Adipose tissue (tissue), 3 donors: ENCODE measurements around the gene PDLIM7. TPM values are rescaled to one million over a fixed set of nuclear protein-coding genes. Genes with fewer than 3 reads are reported as not detected.
"Not testable (repeated sequence)": the region's sequence is repeated elsewhere in the genome, so short reads cannot be mapped to it uniquely, and the experiment has no call there.

Source experiments
- H3K27ac ChIP-seq: one replicate; pipeline ENCODE4 v1.5.1; 2013; ENCODE audit warnings: low read depth, low read length
- WGBS, 3 donors: extraction: QIAGEN DNeasy Blood & Tissue Kit; methylation state at CpG; one replicate each; pipeline ENCODE4 v1.1.7; 2013; 5-methylcytosine and 5-hydroxymethylcytosine counted together
- polyA plus RNA-seq, 3 donors: library from polyadenylated mRNA; stranded (reverse); fragments of 200-250 nt; gene quantifications; one replicate each; pipeline ENCODE4 v1.2.3, GENCODE V29; 2013
- donor health status: healthy with polysubstance abuse.
- donor health status: Bipolar disorder and iron deficiency.
- donor health status: healthy.

The PDLIM7 gene
- polyA plus RNA-seq, 3 donors, result 10.5 to 105 (median 54.0) TPM

GRCh38 chr5:177496070-177496726, 1.2 kb downstream of the PDLIM7 start:
- H3K27ac ChIP-seq, result peak overlapping the region; percentile 11
- WGBS, 3 donors, result 32 to 44% (median 35%) methylated on average over 12 of the region's 12 CpGs

- no peak overlapping the region for H3K27ac ChIP-seq
- 54 to 84% (median 57%) methylated on average over 14 of the region's 14 CpGs for WGBS, 3 donors
Observed at GRCh38 chr5:177495243-177496060, 2.0 kb downstream of the PDLIM7 start.

GRCh38 chr5:177494346-177495195, 2.8 kb downstream of the PDLIM7 start:
- H3K27ac ChIP-seq, result peak overlapping the region; percentile 76
- 26 to 58% (median 34%) methylated on average over 11 of the region's 11 CpGs for WGBS, 3 donors

GRCh38 chr5:177493795-177494345, 3.5 kb downstream of the PDLIM7 start:
- 87 to 90% (median 90%) methylated on average over 5 of the region's 5 CpGs for WGBS, 3 donors
- no peak overlapping the region for H3K27ac ChIP-seq

GRCh38 chr5:177492841-177493240, 4.6 kb downstream of the PDLIM7 start:
- H3K27ac ChIP-seq, result no peak overlapping the region
- 83 to 91% (median 84%) methylated on average over 7 of the region's 7 CpGs for WGBS, 3 donors

- no peak overlapping the region for H3K27ac ChIP-seq
- WGBS, 3 donors, result 93 to 98% (median 95%) methylated on average over 49 to 54 of the region's 54 CpGs
Observed at GRCh38 chr5:177491983-177492746, 5.2 kb downstream of the PDLIM7 start.

- WGBS, 3 donors, result 65 to 76% (median 75%) methylated on average over 36 to 43 of the region's 43 CpGs
- no peak overlapping the region for H3K27ac ChIP-seq
Observed at GRCh38 chr5:177491429-177491945, 5.9 kb downstream of the PDLIM7 start.

- 93 to 95% (median 94%) methylated on average over 16 of the region's 16 CpGs for WGBS, 3 donors
- no peak overlapping the region for H3K27ac ChIP-seq
Observed at GRCh38 chr5:177490992-177491391, 6.4 kb downstream of the PDLIM7 start.

GRCh38 chr5:177490311-177490991, 7.0 kb downstream of the PDLIM7 start:
- WGBS, 3 donors, result 85 to 93% (median 90%) methylated on average over 15 of the region's 15 CpGs
- no peak overlapping the region for H3K27ac ChIP-seq

- no peak overlapping the region for H3K27ac ChIP-seq
- 70 to 79% (median 77%) methylated on average over 24 to 26 of the region's 26 CpGs for WGBS, 3 donors
Observed at GRCh38 chr5:177489119-177489716, 8.2 kb downstream of the PDLIM7 start.

- 89 to 93% (median 90%) methylated on average over 15 of the region's 15 CpGs for WGBS, 3 donors
- no peak overlapping the region for H3K27ac ChIP-seq
Observed at GRCh38 chr5:177487975-177488374, 9.4 kb downstream of the PDLIM7 start.

GRCh38 chr5:177487144-177487543, 10.3 kb downstream of the PDLIM7 start:
- no peak overlapping the region for H3K27ac ChIP-seq
- WGBS, 3 donors, result 90 to 93% (median 91%) methylated on average over 8 of the region's 8 CpGs

- no peak overlapping the region for H3K27ac ChIP-seq
- WGBS, 3 donors, result 96 to 100% (median 98%) methylated on average over 3 of the region's 3 CpGs
Observed at GRCh38 chr5:177486256-177486655, 11.1 kb downstream of the PDLIM7 start.

GRCh38 chr5:177485753-177486152, 11.7 kb downstream of the PDLIM7 start:
- 96 to 98% (median 96%) methylated on average over 3 of the region's 3 CpGs for WGBS, 3 donors

GRCh38 chr5:177484902-177485549, 12.4 kb downstream of the PDLIM7 start:
- H3K27ac ChIP-seq, result no peak overlapping the region
- 74 to 78% (median 76%) methylated on average over 13 of the region's 13 CpGs for whole genome bisulfite sequencing, 3 donors

More at GRCh38 chr5:177485753-177486152, 11.7 kb downstream of the PDLIM7 start:
- not testable (repeated sequence) for H3K27ac ChIP-seq
